IPS-18c (cell line): ENCODE measurements around the gene PPP1R17.

Experiments used
- H3K4me3 ChIP-seq: 2 replicates; pipeline ENCODE4 v1.7.0; 2013; ENCODE audit warnings: low read depth, mild to moderate bottlenecking, low read length, moderate library complexity; ENCODE audit not compliant: insufficient read depth
- H3K9me3 ChIP-seq: one replicate; pipeline ENCODE4 v1.6.1; 2013; ENCODE audit warnings: mild to moderate bottlenecking, low read length, moderate library complexity; ENCODE audit not compliant: control insufficient read depth, insufficient read depth

PPP1R17 gene

DNA sequence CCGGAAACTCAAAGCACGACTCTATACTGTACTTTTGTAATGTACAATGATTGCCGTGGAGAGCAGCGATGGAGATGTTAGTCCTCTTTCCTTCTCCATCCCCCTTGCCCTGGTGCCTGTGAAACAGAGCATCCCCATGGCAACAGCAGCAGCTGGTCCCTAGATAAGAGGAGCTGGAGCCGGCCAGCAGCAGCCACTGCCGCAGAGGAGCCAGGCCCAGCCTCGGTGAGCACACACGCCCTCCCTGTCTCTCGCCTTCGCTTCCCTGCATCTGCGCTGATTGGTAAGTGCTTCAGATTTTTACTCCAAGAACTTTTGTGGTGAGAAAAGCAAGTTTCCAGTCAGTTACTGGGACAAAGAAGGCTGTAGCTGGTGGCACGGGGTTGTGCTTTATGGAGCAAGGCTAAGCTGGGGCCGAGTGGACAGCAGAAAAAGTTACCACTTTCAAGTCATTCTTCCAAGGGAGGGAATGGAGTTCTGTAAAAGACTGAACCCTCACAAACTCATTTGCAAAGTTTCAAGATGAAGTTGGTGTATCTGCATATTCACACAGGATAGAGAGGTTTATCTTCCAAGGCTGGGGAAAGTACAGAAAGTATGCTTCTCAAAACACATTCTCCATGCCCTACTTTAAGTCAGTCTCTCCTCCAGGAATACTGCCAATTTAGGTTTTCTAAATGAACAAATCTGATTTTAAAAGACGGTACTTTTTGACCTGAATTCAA lies at the start of gene PPP1R17:
TSS of gene PPP1R17 (plus strand) at position 192 of the 725 bp plus-strand sequence. CDS start 5,227 bp downstream, outside the sequence.
- Histone ChIP-seq H3K9me3 (no peaks in the 10 kb centered on the region), H3K4me3 (no peak within 1 kb of the TSS)

DNA sequence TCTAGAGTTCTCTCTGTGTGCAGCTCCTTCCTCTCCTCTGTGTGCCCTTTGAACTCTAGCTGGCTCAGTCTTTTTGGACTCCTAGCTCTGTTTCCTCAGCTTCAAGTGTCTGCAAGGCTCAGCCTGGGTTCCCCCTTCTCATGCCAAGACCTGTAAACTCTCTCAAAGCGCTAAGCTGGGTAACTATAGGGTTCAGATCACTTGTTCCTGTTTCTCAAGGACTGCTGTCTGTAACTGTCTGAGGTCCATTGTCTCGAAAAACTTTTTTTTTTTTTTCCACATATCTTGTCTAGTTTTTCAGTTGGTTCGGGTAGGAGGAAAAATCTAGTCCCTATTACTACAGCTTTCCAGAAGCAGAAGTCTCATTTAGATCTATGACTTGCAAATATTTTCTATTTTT lies 46.6 kb upstream of the PPP1R17 start:
- no peaks in the 10 kb centered on the region for H3K9me3 ChIP-seq
- H3K4me3 ChIP-seq: no peak overlapping the region

DNA sequence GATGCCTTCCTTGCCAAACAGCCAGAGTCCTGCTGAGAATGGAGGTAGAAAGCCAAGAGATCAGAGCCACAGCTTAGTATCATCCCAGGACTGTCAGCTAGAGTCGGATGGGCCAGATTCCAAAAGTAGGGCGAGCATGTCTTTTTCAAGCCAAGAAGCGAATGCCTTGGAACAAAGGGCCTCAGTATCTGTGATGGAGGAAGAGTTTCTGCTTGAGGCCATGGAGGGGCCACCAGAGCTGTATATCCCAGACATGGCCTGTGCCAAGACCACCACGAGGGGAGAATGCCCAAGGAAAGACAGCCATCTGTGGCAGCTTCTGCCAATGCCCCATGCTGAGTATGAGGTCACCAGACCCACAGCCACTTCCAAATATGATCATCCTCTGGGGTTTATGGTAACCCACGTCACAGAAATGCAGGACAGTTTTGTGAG lies 44.3 kb upstream of the PPP1R17 start:
- Histone ChIP-seq H3K9me3 (no peaks in the 10 kb centered on the region), H3K4me3 (no peak overlapping the region)

GRCh38 chr7:31646942-31647341 lies 40.1 kb upstream of the PPP1R17 start:
- no peaks in the 10 kb centered on the region for H3K9me3 ChIP-seq
- H3K4me3 ChIP-seq: no peak overlapping the region

GRCh38 chr7:31647511-31647910 lies 39.5 kb upstream of the PPP1R17 start:
- Histone ChIP-seq H3K9me3 (no peaks in the 10 kb centered on the region), H3K4me3 (no peak overlapping the region)

GRCh38 chr7:31648288-31648687 lies 38.7 kb upstream of the PPP1R17 start:
- Histone ChIP-seq H3K9me3 (no peaks in the 10 kb centered on the region), H3K4me3 (no peak overlapping the region)

GRCh38 chr7:31648880-31649279 lies 38.1 kb upstream of the PPP1R17 start:
- Histone ChIP-seq H3K4me3 (no peak overlapping the region), H3K9me3 (no peaks in the 10 kb centered on the region)

- Histone ChIP-seq H3K4me3 (no peak overlapping the region), H3K9me3 (no peaks in the 10 kb centered on the region)
Observed at GRCh38 chr7:31651234-31652062, 35.6 kb upstream of the PPP1R17 start.

DNA sequence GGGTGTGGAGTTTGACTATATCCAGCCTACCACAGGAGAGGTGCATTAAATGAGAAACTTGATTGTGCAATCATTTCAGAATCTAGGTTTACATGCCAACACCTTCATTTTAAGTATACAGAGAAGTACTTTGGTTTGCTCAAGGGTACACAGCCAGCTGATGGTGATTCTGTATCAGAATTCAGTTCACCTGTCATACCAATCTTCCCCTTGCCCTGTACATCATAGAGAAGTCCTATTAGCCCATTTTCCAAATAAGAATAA lies 35.0 kb upstream of the PPP1R17 start:
- Histone ChIP-seq H3K4me3 (no peak overlapping the region), H3K9me3 (no peaks in the 10 kb centered on the region)

- H3K9me3 ChIP-seq: no peaks in the 10 kb centered on the region
- H3K4me3 ChIP-seq: no peak overlapping the region
Observed at GRCh38 chr7:31663072-31663471, 23.9 kb upstream of the PPP1R17 start.

GRCh38 chr7:31664890-31665289 lies 22.1 kb upstream of the PPP1R17 start:
- no peak overlapping the region for H3K4me3 ChIP-seq
- no peaks in the 10 kb centered on the region for H3K9me3 ChIP-seq

- no peaks in the 10 kb centered on the region for H3K9me3 ChIP-seq
- no peak overlapping the region for H3K4me3 ChIP-seq
Observed at GRCh38 chr7:31665546-31665945, 21.5 kb upstream of the PPP1R17 start.

DNA sequence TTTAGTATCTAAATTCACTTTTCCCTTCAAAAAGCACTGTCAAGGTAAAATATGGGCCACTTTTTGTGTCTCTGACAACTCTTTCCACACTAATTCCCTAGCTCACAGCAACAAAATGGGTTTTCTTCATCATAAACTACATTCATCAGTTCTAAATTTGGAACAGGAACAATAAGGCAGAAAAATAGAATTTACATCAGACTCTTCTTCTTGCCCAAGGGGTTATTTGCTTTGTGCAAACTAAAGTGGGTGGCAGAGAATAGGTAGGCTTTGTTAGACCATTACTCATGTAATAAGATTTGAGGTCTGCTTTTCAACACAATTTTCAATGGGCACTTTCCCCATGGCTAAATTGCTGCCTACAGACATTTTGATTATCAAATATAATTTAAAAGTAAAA lies 17.6 kb upstream of the PPP1R17 start:
- no peaks in the 10 kb centered on the region for H3K9me3 ChIP-seq
- no peak overlapping the region for H3K4me3 ChIP-seq

- H3K9me3 ChIP-seq: no peaks in the 10 kb centered on the region
- no peak overlapping the region for H3K4me3 ChIP-seq
Observed at GRCh38 chr7:31679574-31680305, 7.3 kb upstream of the PPP1R17 start.

DNA sequence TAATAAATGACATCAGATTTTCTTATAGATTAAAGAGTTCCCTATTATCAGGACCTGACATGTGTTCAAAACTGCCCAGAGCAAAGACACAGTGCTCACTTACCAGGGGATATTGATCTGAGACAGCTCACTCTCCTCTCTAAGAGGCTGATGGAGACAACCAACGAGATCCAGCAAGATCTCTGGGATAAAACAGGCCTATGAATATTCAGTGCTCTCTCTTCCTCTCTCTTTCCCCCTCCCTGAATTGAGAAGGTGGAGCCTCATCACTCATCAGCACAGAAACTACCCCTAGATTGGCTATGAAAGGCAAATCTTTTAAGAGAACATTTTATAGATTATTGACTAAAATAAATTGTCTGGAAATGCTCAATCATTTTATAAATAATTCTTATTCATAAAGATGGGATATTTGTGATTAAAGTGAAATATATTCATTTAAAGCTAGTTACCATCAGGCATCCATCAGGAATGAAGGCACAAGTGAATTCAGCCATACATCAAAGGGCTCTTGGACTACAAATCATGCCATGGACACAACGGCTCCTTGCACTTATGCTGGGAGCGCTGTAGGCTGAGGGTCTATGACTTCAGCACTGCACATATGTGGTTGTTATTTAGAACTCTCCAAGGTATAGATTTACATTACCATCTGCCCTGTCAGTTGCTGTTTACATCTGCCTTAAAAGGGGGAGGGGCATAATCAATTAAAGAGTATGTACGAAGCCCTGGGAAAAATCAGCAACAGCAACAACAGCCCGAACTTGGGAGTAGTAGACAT lies 3.4 kb upstream of the PPP1R17 start:
- H3K9me3 ChIP-seq: no peaks in the 10 kb centered on the region
- H3K4me3 ChIP-seq: no peak overlapping the region

- no peak overlapping the region for H3K4me3 ChIP-seq
Observed at GRCh38 chr7:31688372-31688771, 1.4 kb downstream of the PPP1R17 start.

GRCh38 chr7:31688996-31689395 lies 2.0 kb downstream of the PPP1R17 start:
- Histone ChIP-seq H3K4me3 (no peak overlapping the region), H3K9me3 (no peaks in the 10 kb centered on the region)

More at GRCh38 chr7:31688372-31688771, 1.4 kb downstream of the PPP1R17 start:
- H3K9me3 ChIP-seq: no peaks in the 10 kb centered on the region
